ENCODE data around the gene IRF4.
"Not testable (repeated sequence)": the region's sequence is repeated elsewhere in the genome, so short reads cannot be mapped to it uniquely, and the experiment has no call there.

DNA sequence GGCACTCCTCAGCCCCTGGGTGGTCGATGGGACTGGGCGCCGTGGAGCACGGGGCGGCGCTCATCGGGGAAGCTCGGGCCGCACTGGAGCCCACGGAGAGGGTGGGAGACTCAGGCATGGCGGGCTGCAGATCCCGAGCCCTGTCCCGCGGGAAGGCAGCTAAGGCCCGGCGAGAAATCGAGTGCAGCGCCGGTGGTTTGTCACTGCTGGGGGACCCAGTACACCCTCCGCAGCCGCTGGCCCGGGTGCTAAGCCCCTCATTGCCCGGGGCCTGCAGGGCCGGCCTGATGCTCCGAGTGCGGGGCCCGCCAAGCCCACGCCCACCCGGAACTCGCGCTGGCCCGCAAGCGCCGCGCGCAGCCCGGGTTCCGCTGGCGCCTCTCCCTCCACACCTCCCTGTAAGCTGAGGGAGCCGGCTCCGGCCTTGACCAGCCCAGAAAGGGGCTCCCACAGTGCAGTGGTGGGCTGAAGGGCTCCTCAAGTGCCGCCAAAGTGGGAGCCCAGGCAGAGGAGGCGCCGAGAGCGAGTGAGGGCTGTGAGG, 34.7 kb downstream of the IRF4 start:
- TF ChIP-seq, protein P1, sequence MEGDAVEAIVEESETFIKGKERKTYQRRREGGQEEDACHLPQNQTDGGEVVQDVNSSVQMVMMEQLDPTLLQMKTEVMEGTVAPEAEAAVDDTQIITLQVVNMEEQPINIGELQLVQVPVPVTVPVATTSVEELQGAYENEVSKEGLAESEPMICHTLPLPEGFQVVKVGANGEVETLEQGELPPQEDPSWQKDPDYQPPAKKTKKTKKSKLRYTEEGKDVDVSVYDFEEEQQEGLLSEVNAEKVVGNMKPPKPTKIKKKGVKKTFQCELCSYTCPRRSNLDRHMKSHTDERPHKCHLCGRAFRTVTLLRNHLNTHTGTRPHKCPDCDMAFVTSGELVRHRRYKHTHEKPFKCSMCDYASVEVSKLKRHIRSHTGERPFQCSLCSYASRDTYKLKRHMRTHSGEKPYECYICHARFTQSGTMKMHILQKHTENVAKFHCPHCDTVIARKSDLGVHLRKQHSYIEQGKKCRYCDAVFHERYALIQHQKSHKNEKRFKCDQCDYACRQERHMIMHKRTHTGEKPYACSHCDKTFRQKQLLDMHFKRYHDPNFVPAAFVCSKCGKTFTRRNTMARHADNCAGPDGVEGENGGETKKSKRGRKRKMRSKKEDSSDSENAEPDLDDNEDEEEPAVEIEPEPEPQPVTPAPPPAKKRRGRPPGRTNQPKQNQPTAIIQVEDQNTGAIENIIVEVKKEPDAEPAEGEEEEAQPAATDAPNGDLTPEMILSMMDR (IDR thresholded peaks at IDR 0.05; ENCODE audit: insufficient read depth, low read length, poor library complexity, severe bottlenecking) = not testable (repeated sequence)
- not testable (repeated sequence) for TF ChIP-seq EZH2phosphoT487 (conservative IDR thresholded peaks at IDR 0.05; ENCODE audit: low read length)
